ENCODE data around the gene ZP2. TPM values are rescaled to one million over a fixed set of nuclear protein-coding genes. Genes with fewer than 3 reads are reported as not detected.

Gene ZP2
- total RNA-seq = not detected
- not detected for polyA plus RNA-seq
- long read RNA-seq, donor 1 = 0 reads
- long read RNA-seq, donor 2 = 0 reads
- long read RNA-seq, donor 3 = 0 reads

- H3K4me1 ChIP-seq = no peaks in the 10 kb centered on the region
- no peak within 1 kb of the TSS for H3K27ac ChIP-seq
- H3K4me3 ChIP-seq = no peak within 1 kb of the TSS
- no peaks in the 10 kb centered on the region for H3K9me3 ChIP-seq
- no peak for TF ChIP-seq POLR2A (IDR thresholded peaks at IDR 0.05)
- TF ChIP-seq CTCF (IDR thresholded peaks at IDR 0.05) = no peak
- no peak for DNase-seq
- no peak for ATAC-seq
- H3K27me3 ChIP-seq = peaks cover 0 to 31% (median 0%) of the 10 kb centered on the region in 9 donors
- H3K36me3 ChIP-seq = no peaks in the 10 kb centered on the region
- intact Hi-C loops (cut with DNase I) = no loop called here
- WGBS, 4 donors = 58 to 68% (median 64%) methylated on average over 5 of the region's 5 CpGs
Measured at GRCh38 chr16:21211486-21211885, at the start of gene ZP2. ZP2 (minus strand) TSS chr16:21211574; CDS start chr16:21211547, 27 bp downstream.

- ATAC-seq = no peak
Measured at GRCh38 chr16:21257284-21257683, 45.9 kb upstream of the ZP2 start.

GRCh38 chr16:21256636-21257035 lies 45.3 kb upstream of the ZP2 start:
- intact Hi-C loops (cut with DNase I) = no loop called here
- ATAC-seq (no peak), DNase-seq (no peak)
- 84 to 92% (median 88%) methylated on average over 2 of the region's 2 CpGs for WGBS, 4 donors
- Histone ChIP-seq H3K27ac (no peak overlapping the region), H3K9me3 (no peaks in the 10 kb centered on the region), H3K4me3 (no peak overlapping the region), H3K36me3 (peaks cover 0 to 28% (median 3%) of the 10 kb centered on the region in 9 donors), H3K4me1 (peaks cover 0 to 12% (median 2%) of the 10 kb centered on the region in 12 donors), H3K27me3 (peaks cover 0 to 3% (median 0%) of the 10 kb centered on the region in 9 donors)
- TF ChIP-seq POLR2A (IDR thresholded peaks at IDR 0.05) (no peak), CTCF (IDR thresholded peaks at IDR 0.05) (no peak)

More at GRCh38 chr16:21257284-21257683, 45.9 kb upstream of the ZP2 start:
- TF ChIP-seq CTCF (IDR thresholded peaks at IDR 0.05) (no peak), POLR2A (IDR thresholded peaks at IDR 0.05) (no peak)
- Histone ChIP-seq H3K4me1 (peaks cover 0 to 18% (median 5%) of the 10 kb centered on the region in 12 donors), H3K9me3 (no peaks in the 10 kb centered on the region), H3K4me3 (no peak overlapping the region), H3K36me3 (peaks cover 0 to 28% (median 3%) of the 10 kb centered on the region in 9 donors), H3K27me3 (peaks cover 0 to 3% (median 0%) of the 10 kb centered on the region in 9 donors), H3K27ac (no peak overlapping the region)
- 74 to 88% (median 84%) methylated on average over 4 of the region's 4 CpGs for WGBS, 4 donors
- intact Hi-C loops (cut with DNase I) = no loop called here
- no peak for DNase-seq

- H3K9me3 ChIP-seq = no peaks in the 10 kb centered on the region
- peaks cover 0 to 13% (median 0%) of the 10 kb centered on the region in 9 donors for H3K36me3 ChIP-seq
- no peak overlapping the region for H3K27ac ChIP-seq
- H3K4me1 ChIP-seq = no peaks in the 10 kb centered on the region
- TF ChIP-seq POLR2A (IDR thresholded peaks at IDR 0.05) (no peak), CTCF (IDR thresholded peaks at IDR 0.05) (no peak)
- H3K4me3 ChIP-seq = no peak overlapping the region
- no peak for ATAC-seq
- H3K27me3 ChIP-seq = peaks cover 0 to 3% (median 0%) of the 10 kb centered on the region in 9 donors
- intact Hi-C loops (cut with DNase I) = no loop called here
- WGBS, 4 donors = 88 to 91% (median 89%) methylated on average over 3 of the region's 3 CpGs
- DNase-seq = no peak
Measured at GRCh38 chr16:21253470-21253869, 42.1 kb upstream of the ZP2 start.
